Activated T-cell treated with anti-CD3 and anti-CD28 coated beads, Interleukin-2, amount 50 U/mL, for 4 hours (primary cell): Measurements from ENCODE around the gene DNAJA3. TPM values are rescaled to one million over a fixed set of nuclear protein-coding genes. Genes with fewer than 3 reads are reported as not detected.

Experiments
- ATAC-seq, 2 donors: fragments of 200-7000 bp; cut with Tn5 transposase; one replicate each; pipeline ENCODE4 v1.10.0; 2021
- DNase-seq: peaks from one replicate; pipeline ENCODE4 v3.0.0-alpha.2; 2020
- H3K27me3 Mint-ChIP-seq: one replicate; pipeline ENCODE4 v1.8.0; 2021; ENCODE audit warnings: low read depth, mixed read lengths
- H3K36me3 Mint-ChIP-seq: one replicate; pipeline ENCODE4 v1.8.0; 2022; ENCODE audit warnings: mixed read lengths; ENCODE audit not compliant: insufficient read depth
- H3K4me1 Mint-ChIP-seq: one replicate; pipeline ENCODE4 v1.8.0; 2021; ENCODE audit warnings: low read depth, mixed read lengths
- H3K4me3 Mint-ChIP-seq: one replicate; pipeline ENCODE4 v1.8.0; 2021; ENCODE audit warnings: mild to moderate bottlenecking, moderate library complexity, mixed read lengths
- H3K9me3 Mint-ChIP-seq: one replicate; pipeline ENCODE4 v1.8.0; 2021; ENCODE audit warnings: mixed read lengths
- total RNA-seq, 3 donors: library from RNA; stranded (reverse); gene quantifications; one replicate each; pipeline ENCODE4 v1.2.1, GENCODE V29; 2021

DNAJA3 gene
- total RNA-seq, 3 donors from 2014 or later: 108 to 124 (median 123) TPM

DNA sequence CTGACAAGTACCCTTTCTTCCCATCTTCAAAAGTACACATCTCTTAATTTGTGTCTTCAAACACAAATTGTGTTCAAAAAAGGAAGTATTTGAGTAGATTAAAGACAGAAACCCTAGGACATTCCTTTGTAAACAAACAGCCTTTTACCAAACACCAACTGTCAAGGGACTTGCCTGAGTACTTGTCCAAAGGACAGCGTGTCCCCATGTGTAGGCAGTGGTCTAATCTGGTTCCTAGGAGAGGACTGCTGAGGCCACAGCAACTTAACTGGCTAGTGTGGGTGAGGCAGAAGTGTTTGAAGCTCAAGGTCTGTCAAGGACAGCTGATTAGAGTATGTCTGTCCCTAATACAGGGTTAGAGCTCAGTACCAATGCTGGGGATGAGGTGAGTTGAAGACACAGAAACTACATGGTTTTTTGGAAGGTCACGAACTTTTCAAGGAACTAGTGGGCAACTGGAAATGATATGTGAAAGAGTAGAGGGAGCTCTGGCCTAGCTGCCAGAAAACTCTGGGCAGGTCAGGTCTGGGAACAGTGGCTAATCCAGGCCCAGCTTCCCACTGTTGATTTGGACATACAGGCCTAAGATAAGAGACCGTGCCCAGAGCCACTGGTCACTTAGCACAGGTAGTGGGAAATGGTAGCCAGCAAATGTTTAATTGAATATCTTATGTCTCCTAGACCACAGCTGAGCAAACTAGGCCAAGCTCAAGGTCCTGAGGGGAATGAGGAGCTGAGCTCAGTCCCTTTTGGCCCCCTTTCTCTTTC is 60.6 kb downstream of the DNAJA3 start:
- H3K4me3 Mint-ChIP-seq: no peak overlapping the region
- DNase-seq (no peak), ATAC-seq (no peak)
- H3K4me1 Mint-ChIP-seq: peaks cover 70% of the 10 kb centered on the region
- H3K36me3 Mint-ChIP-seq: peaks cover 20% of the 10 kb centered on the region
- no peaks in the 10 kb centered on the region for H3K9me3 Mint-ChIP-seq
- H3K27me3 Mint-ChIP-seq: no peaks in the 10 kb centered on the region

DNA sequence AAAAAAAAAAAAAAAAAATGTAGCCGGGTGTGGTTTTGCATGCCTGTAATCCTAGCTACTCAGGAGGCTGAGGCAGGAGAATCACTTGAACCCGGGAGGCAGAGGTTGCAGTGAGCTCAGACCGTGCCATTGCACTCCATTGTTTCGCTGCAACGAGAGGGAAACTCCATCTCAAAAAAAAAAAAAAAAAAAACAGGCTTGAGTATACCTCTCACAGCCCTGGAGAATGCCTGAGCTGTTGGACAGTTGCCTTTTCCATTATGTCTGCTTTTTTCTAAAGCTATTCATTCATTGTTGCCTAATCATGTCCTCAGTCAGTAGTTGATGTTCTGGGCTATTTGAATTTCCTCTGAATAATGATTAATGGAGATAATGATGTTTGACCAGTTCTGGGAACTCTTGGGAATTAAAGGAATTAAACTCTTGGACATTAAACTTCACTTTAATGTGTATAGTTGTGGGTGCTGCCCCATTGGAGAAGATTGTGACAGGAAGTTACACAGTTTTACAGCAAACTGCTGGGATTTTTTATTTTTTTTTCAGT is 62.4 kb downstream of the DNAJA3 start:
- peaks cover 16% of the 10 kb centered on the region for H3K36me3 Mint-ChIP-seq
- no peaks in the 10 kb centered on the region for H3K27me3 Mint-ChIP-seq
- H3K9me3 Mint-ChIP-seq: no peaks in the 10 kb centered on the region
- DNase-seq (no peak), ATAC-seq (no peak)
- peak overlapping the region; percentile 47 for H3K4me3 Mint-ChIP-seq
- peaks cover 62% of the 10 kb centered on the region for H3K4me1 Mint-ChIP-seq

DNA sequence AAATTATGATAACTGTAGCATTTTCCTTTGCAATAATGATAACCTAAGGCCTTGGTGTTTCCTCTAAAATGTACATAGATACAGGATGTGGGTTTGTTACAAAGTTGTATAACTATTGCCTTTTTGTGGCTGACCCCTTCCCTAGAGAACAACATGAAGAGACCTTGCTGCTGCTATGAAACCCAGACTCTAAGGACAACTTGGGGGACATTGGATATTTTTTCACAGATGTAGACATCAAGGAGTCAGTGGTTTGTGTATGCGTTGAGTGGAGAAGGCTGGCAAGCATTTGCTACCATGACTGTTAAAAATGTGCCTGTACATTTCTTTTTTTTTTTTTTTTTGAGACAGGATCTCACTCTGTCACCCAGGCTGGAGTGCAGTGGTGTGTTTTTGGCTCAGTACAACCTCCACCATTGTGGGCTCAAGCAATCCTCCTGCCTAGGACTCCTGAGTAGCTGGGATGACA is 62.9 kb downstream of the DNAJA3 start:
- Mint-ChIP-seq H3K4me1 (peaks cover 67% of the 10 kb centered on the region), H3K27me3 (no peaks in the 10 kb centered on the region), H3K36me3 (peaks cover 16% of the 10 kb centered on the region), H3K4me3 (peak overlapping the region; percentile 47), H3K9me3 (no peaks in the 10 kb centered on the region)
- DNase-seq (no peak), ATAC-seq (peak; percentile 14 to 31)

DNA sequence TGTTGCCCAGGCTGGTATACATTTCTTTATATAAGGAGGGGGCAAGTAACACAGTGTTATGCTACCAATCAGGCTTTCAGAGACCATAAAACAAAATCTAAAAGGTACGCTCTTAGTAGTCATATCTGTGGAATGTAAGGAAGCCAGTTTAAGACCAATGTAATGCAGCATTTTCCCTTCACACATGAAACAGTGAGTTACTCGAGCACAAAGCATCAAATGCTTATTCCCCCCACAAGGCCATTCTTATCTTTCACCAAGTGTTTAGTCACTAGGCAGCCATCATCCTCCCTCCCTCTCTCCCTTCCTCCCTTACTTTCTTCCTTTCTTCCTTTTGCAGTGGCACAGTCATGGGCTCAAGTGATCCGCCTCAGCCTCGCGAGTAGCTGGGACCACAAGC is 63.4 kb downstream of the DNAJA3 start:
- Mint-ChIP-seq H3K4me3 (no peak overlapping the region), H3K4me1 (peaks cover 71% of the 10 kb centered on the region), H3K36me3 (peaks cover 14% of the 10 kb centered on the region)

DNA sequence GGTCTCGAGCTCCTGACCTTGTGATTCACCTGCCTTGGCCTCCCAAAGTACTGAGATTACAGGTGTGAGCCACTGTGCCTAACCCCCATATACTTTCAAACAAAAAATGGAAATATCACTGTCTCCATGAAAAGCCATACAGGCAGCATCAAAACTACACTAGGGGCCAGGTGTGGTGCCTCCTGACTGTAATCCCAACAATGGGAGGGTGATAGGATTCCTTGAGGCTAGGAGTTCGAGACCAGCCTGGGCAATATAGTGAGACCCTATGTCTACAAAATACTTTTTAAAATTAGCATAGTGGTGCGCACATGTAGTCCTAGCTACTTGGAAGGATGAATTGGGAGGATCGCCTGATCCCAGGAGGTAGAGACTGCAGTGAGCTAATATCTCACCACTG is 66.2 kb downstream of the DNAJA3 start:
- Mint-ChIP-seq H3K27me3 (no peaks in the 10 kb centered on the region), H3K36me3 (peaks cover 6% of the 10 kb centered on the region), H3K4me1 (peaks cover 80% of the 10 kb centered on the region), H3K9me3 (no peaks in the 10 kb centered on the region), H3K4me3 (no peak overlapping the region)
- DNase-seq: no peak
- no peak for ATAC-seq

More for the DNA sequence above, 63.4 kb downstream of the DNAJA3 start:
- Mint-ChIP-seq H3K9me3 (no peaks in the 10 kb centered on the region), H3K27me3 (no peaks in the 10 kb centered on the region)
- DNase-seq: no peak
- peak; percentile 20 to 27 for ATAC-seq

DNA sequence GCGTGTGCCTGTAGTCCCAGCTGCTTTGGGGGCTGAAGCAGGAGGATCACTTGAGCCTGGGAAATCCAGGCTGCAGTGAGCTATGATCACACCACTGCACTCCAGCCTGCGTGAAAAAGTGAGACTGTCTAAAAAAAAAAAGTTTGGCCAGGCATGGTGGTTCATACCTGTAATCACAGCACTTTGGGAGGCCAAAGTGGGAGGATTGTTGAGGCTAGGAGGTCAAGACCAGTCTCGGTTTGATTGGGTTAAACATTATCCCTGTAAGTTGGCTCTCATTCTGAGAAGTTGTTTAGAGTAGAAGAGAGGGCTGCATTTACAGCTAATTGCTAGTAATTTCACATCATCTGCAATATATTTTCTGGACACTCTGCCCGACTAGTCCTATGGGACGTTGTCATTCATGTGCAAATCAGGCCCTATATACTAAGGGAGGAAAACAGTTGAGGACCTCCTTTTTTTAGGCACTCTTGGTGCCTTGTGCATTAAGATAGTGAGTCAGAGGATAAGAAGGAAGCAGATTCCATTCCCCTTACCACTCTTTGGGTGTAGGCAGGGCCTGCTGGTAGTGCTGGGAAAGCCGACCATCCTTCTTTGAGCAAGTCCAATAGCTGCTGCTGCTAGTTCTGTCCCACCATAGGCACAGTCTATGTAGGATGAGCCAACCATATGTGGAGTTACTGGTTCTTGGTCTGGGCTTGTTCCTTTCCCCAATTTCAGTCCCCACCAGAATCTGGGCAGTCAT is 69.2 kb downstream of the DNAJA3 start:
- Mint-ChIP-seq H3K4me3 (no peak overlapping the region), H3K9me3 (no peaks in the 10 kb centered on the region), H3K4me1 (peaks cover 85% of the 10 kb centered on the region), H3K27me3 (no peaks in the 10 kb centered on the region), H3K36me3 (peaks cover 4% of the 10 kb centered on the region)
- ATAC-seq: no peak
- DNase-seq: no peak

DNA sequence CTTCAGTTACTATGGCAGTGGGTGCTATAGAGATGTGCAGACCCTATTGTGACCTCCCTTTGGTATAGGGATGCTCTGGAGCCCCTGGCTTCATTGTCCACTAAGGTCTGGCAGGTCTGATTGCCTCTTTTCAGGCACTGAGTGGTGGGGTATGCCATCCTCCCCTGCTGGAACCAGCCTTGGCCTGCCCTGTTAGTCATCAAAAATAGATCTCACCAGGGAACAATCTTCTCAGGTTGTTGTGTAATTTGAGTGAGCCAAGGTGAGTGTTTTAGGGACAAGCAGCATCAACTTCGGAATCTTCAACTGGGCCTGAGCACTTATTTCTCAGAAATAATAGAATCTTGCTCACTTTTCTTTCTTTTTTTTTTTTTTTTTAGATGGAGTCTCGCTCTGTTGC is 70.1 kb downstream of the DNAJA3 start:
- no peak overlapping the region for H3K4me3 Mint-ChIP-seq
- peaks cover 85% of the 10 kb centered on the region for H3K4me1 Mint-ChIP-seq
- H3K9me3 Mint-ChIP-seq: no peaks in the 10 kb centered on the region
- DNase-seq (no peak), ATAC-seq (no peak)
- H3K27me3 Mint-ChIP-seq: no peaks in the 10 kb centered on the region
- H3K36me3 Mint-ChIP-seq: peaks cover 4% of the 10 kb centered on the region

DNA sequence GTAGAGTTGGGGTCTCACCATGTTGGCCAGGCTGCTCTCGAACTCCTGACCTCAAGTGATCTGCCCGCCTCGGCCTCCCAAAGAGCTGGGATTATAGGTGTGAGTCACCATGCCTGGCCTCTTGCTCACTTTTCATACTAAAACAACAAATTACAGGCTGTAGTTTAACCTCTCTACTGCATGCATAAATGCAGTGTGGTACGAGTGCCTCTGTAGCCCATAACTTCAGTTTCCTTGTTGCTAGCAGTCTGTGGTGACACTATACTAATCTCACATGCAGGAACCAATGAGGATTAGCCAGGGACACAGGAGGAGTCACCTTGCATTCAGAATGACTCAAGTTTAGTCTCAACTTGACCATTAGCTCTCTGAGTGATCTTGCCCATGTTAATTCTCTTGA is 70.6 kb downstream of the DNAJA3 start:
- peak in 1 of 2 donors; percentile 24 for ATAC-seq
- Mint-ChIP-seq H3K36me3 (peaks cover 4% of the 10 kb centered on the region), H3K9me3 (no peaks in the 10 kb centered on the region)

DNA sequence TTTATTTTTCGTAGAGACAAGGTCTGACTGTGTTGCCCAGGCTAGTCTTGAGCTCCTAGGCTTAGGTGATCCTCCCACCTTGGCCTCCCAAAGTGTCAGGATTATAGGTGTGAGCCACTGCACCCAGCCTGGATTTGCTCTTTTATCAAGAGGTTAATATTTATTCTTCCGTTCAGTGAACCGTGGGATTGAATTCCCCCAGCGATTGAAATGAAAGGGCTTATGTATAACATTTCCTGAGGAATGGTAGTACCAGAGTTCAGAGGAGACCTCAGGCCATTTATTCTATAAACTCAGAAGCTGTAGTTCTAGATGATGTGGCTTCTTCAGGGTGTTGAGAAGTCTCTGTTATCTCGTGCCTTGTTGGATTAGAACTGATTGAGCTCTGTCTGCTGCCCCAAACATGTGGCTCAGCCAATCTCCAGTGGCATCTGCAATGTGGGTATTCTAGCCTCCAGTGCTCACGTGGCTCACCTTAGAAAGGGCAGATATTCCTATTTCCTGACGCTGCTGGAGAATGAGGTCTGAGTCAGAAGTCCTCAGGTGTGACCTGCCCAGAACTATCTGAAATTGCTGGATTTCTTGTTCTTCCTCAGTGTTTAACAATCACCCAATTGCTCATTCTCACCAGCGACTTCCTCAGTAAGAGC is 73.0 kb downstream of the DNAJA3 start:
- ATAC-seq: no peak
- peaks cover 91% of the 10 kb centered on the region for H3K4me1 Mint-ChIP-seq

More for the DNA sequence above, 70.6 kb downstream of the DNAJA3 start:
- no peak for DNase-seq
- H3K4me1 Mint-ChIP-seq: peaks cover 85% of the 10 kb centered on the region
- no peak overlapping the region for H3K4me3 Mint-ChIP-seq
- H3K27me3 Mint-ChIP-seq: no peaks in the 10 kb centered on the region

DNA sequence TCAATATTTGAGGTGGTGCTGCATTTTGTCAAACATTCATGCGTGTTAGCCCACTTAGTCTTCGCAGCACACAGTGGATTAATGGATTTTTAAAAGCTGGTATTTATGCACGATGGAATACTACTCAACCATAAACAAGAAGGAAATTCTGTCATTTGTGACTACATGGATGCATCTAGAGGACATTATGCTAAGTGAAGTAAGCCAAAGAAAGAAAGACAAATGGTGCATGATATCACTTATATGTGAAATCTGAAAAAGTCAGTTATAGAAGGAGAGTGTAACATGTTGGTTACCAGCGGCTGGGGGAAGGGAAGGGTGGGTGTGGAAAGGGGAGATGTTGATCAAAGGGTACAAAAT is 73.5 kb downstream of the DNAJA3 start:
- Mint-ChIP-seq H3K27me3 (no peaks in the 10 kb centered on the region), H3K4me3 (no peak overlapping the region), H3K36me3 (peaks cover 4% of the 10 kb centered on the region), H3K9me3 (no peaks in the 10 kb centered on the region), H3K4me1 (peaks cover 91% of the 10 kb centered on the region)
- DNase-seq (no peak), ATAC-seq (no peak)

More for the DNA sequence above, 73.0 kb downstream of the DNAJA3 start:
- Mint-ChIP-seq H3K9me3 (no peaks in the 10 kb centered on the region), H3K4me3 (no peak overlapping the region), H3K36me3 (peaks cover 4% of the 10 kb centered on the region), H3K27me3 (no peaks in the 10 kb centered on the region)
- DNase-seq: no peak

DNA sequence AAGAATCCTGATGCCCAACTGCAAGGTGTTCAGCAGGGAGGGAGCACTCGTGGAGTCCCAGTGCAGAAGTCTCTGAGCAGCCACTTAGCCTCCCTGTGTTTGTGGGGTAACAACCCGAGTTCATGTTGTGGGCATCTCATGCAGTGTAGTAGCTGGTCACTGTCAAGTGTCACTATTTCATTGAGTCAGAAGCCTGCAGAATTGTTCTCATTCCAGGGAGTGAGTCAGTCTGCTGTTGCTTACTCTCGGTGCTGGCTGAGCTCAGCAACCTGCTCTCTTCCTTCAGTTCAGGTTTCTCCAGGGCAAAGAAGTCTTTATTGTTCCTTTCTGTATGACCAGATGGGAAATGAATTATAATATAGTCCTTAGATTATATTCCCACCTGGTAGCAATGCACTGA is 74.6 kb downstream of the DNAJA3 start:
- no peak for DNase-seq
- peak; percentile 83 to 87 for ATAC-seq
- Mint-ChIP-seq H3K9me3 (no peaks in the 10 kb centered on the region), H3K36me3 (peaks cover 4% of the 10 kb centered on the region), H3K4me1 (peaks cover 87% of the 10 kb centered on the region), H3K27me3 (no peaks in the 10 kb centered on the region), H3K4me3 (no peak overlapping the region)

DNA sequence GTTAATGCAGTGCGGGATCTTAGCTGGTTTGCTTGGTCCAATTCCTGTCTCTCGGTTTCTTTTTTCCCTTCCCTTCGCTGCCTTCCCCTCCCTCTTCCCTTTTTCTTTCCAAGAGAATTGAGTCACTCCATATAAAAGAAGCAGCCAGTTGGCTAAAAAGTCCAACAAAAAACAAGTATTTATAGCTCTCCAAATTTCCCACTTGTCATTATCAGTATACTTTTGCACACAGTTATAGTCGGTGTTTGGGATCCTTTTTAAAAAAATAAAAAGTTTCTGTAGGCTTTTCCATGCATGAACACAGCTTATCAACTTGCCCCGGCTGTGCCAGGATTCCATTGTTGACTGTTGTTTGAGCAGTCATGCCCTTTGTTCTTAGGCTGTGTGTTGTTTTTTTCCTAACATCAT is 75.4 kb downstream of the DNAJA3 start:
- no peak for DNase-seq
- peaks cover 87% of the 10 kb centered on the region for H3K4me1 Mint-ChIP-seq
- ATAC-seq: no peak
- H3K27me3 Mint-ChIP-seq: no peaks in the 10 kb centered on the region
- H3K36me3 Mint-ChIP-seq: peaks cover 4% of the 10 kb centered on the region
- no peaks in the 10 kb centered on the region for H3K9me3 Mint-ChIP-seq
- no peak overlapping the region for H3K4me3 Mint-ChIP-seq

DNA sequence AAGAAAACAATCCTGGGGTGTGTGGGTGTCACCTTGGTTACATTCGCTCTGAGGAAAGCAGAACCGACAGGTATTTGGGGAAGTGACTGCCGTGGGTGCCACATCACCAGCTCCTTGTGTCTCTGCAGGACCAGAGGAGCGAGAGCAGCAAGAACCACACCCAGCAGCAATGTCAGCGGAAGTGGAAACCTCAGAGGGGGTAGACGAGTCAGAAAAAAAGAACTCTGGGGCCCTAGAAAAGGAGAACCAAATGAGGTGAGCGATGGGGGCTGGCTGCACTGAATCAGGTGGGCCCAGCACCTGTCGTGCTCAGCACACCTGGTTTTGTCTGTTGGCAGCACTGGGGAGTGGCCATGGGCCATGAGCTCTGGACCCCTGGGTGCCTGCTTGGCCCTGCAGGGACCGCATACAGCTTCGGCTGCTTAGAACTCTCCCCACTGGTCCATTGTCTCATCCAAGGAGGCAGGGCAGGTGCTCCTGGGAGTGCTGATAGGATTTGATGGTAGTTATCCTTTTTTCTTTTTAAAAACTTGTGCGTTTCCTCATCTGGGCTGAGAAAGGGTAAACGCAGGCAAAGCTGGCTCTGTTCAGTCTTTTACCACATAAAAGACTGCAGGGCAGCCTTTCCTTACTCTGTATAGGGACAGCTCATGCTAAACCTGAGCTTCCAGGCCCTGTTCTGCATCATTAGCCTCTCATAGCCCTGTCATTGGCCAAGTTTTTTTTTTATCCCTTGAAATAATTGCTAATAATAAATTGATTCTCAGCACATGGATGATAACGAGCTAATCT is 79.9 kb downstream of the DNAJA3 start:
- Mint-ChIP-seq H3K36me3 (peaks cover 14% of the 10 kb centered on the region), H3K27me3 (no peaks in the 10 kb centered on the region)

More for the DNA sequence above, 79.9 kb downstream of the DNAJA3 start:
- ATAC-seq (peak; percentile 84 to 87), DNase-seq (peak; percentile 65)
- H3K4me1 Mint-ChIP-seq: peaks cover 64% of the 10 kb centered on the region
- H3K4me3 Mint-ChIP-seq: peak overlapping the region; percentile 27
- H3K9me3 Mint-ChIP-seq: no peaks in the 10 kb centered on the region
